HG03159 (cell line): ENCODE results near the gene NXT1.
"Not testable (repeated sequence)": the region's sequence is repeated elsewhere in the genome, so short reads cannot be mapped to it uniquely, and the experiment has no call there.

Experiments used
- ATAC-seq: cut with Tn5 transposase; IDR thresholded peaks from one replicate; pipeline ENCODE4 v1.9.1; 2021; ENCODE audit warnings: mild to moderate bottlenecking, moderate library complexity; ENCODE audit not compliant: unreplicated experiment

The NXT1 gene

GRCh38 chr20:23327617-23328333 lies 22.8 kb upstream of the NXT1 start:
- no peak for ATAC-seq

DNA sequence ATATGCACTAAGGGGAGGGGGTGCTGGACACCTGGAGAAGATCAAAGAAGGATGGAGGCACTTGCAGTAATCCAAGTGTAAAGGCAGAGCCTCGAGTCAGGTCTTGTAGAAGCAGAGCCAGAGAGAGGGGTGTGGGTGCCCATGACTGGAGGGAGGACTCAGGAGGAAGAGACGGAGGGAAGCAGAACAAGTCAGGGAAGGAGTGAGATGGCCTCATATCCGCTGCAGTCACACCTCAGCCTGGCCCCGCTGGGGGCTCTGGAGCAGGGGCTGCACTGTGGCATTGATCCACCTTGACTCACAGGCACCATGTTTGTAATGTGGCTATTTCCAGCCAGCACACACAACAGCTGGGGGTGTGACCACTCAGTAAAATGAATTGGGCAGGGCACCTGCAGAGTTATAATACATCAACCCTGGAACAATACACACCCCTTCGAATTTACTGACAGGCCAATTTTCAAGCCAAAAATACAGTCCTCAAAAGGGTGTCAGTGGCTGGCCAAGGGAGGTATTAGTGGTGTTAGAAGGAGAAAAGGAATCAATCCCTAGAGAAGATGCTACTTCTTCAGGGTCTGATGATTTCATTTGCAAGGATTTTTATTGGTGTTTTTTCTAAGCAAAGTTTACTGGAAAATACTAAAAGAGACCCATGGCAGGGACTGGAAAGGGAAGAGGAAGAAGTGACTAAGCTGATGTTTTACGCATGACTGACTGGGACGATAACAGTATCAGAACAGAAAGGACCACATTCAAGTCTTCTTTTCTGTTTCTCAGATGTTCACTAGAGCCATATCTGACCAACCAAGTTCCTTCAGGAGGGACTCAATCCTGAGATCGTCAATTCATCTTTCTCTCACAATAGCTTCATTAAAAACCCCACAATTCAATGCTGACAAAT lies 18.9 kb upstream of the NXT1 start:
- ATAC-seq, result no peak

- ATAC-seq, result no peak
Observed at GRCh38 chr20:23332467-23332866, 18.1 kb upstream of the NXT1 start.

DNA sequence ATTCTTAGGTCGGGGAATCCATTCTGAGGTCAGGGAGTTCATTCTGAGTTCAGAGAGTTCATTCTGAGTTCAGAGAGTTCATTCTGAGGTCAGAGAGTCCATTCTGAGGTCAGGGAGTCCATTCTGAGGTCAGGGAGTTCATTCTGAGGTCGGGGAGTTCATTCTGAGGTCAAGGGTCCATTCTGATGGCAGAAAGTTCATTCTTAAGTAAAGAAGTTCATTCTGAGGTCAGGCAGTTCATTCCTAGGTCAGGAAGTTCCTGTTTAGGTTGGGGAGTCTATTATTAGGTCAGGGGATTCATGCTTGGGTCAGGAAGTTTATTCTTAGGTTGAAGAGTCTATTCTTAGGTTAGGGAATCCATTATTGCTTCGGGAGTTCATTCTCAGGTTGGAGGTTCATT lies 16.5 kb upstream of the NXT1 start:
- no peak for ATAC-seq

GRCh38 chr20:23335521-23335920 lies 15.1 kb upstream of the NXT1 start:
- no peak for ATAC-seq

- ATAC-seq, result no peak
Observed at GRCh38 chr20:23336476-23336875, 14.1 kb upstream of the NXT1 start.

DNA sequence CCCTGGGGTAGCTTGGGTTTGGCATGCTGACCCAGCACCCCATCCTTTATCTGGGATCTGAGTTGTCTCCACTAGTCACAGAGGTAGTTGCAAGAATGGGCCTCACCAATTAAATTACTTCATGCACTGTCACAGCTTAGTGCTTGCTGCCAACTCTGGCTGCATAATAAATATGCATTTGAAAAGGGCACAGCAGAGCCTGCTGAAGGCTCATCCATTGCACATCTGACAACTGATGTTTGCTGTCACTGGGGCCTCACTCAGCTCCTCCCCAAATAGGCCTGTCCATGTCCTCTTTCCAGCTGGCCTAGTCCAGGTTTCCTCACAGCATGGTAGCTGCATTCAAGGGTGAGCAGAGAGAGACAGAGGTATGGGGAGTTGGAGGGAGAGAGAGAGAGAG lies 13.3 kb upstream of the NXT1 start:
- ATAC-seq, result no peak

- no peak for ATAC-seq
Observed at GRCh38 chr20:23339986-23340385, 10.6 kb upstream of the NXT1 start.

DNA sequence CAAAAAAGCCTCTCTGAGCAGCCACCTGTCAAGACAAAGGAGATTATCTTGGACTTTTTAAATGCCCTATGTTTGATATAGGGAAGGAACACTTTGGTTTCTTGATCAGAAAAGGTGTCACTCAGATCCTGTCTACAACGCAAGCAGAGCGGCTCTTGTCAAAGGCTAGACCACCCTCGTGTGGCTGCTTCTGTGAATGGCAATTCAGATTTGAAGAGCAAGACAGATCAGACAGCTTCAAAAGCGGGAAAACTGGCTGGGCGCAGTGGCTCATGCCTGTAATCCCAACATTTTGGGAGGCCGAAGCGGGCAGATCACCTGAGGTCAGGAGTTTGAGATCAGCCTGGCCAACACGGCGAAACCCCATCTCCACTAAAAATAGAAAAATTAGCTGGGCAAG lies 10.1 kb upstream of the NXT1 start:
- peak; percentile 57 for ATAC-seq

DNA sequence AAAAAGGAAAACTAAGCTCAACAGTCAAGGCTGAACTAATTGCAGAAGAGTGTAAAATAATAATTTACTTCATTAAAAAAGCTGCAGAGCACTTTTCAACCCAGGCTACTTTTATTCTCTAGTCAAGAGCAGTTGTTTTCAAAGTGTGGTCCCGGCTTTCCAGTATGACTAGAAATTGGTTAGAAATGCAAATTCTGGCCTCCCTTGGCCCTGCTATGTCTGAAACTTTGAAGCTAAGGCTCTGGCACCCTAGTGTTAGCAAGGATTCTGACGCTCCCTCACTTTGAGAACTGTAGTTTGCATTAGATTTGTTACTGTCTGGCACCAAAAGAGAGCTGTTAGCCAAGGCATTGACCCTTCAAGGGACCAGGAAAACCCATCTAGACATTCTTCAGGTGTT lies 9.5 kb upstream of the NXT1 start:
- no peak for ATAC-seq

DNA sequence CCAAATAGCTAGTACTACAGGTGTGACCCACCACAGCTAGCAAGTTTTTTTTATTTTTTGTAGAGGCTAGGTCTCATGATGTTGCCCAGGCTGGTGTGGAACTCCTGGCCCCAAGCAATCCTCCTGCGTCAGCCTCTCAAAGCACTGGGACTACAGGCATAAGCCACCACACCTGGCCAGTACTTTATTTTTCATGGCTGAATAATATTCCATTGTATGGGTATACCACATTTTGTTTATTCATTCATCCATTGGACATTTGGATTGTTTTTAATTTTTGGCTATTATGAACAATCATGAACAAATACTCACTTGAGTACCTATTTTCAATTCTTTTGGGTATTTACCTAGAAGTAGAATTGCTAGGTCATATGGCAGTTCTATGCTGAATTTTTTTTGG lies 7.0 kb upstream of the NXT1 start:
- no peak for ATAC-seq

- ATAC-seq, result no peak
Observed at GRCh38 chr20:23344336-23344735, 6.3 kb upstream of the NXT1 start.

DNA sequence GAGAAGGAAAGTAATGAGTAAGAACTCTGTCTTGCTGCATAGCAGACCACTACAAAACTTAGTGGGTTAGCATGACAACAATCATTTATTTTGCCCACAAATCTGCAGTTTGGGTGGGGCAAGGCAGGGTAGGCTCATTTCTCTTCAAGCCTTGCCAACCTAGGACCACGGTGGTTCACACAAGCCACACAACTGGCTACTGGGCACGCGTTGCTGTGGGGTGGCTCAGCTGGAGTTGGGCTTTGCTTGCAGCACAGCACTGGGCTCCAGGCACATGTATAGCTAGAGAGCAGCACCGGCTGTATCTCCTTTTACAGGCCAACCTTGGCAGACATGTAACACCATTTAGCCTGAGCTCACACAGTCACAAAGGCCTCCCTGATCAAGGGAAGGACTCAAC lies 4.6 kb upstream of the NXT1 start:
- ATAC-seq, result no peak

DNA sequence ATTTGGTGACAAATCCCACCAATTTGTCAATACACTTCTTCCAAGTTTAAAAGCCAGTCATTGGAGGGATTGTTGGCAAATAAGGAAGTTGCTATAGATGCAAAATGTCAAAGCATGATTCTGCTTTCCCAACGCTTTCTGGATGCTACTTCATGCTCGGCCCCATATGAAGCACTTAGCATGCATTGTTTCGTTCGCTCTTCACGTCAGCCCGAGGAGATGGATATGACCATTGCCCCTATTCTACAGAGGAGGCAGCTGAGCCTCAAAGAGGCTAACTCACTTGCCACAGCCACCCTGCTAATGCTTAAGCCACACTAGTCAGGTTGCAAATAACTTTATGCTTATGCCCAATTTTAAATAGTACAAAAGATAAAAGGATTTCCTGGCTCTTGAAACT lies 2.8 kb upstream of the NXT1 start:
- no peak for ATAC-seq

DNA sequence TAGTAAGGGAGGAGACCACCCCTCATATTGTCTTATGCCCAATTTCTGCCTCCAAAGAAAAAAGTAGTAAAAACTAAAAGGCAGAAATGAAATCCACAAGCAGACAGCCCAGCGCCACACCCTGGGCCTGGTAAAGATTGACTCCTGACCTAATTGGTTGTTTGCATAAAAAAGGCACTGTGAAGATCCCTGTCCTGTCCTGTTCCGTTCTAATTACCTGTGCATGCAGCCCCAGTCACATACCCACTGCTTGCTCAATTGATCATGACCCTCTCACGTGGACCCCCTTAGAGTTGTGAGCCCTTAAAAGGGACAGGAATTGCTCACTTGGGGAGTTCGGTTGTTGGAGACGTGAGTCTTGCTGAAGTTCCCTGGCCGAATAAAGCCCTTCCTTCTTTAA lies 2.1 kb upstream of the NXT1 start:
- ATAC-seq, result not testable (repeated sequence)

DNA sequence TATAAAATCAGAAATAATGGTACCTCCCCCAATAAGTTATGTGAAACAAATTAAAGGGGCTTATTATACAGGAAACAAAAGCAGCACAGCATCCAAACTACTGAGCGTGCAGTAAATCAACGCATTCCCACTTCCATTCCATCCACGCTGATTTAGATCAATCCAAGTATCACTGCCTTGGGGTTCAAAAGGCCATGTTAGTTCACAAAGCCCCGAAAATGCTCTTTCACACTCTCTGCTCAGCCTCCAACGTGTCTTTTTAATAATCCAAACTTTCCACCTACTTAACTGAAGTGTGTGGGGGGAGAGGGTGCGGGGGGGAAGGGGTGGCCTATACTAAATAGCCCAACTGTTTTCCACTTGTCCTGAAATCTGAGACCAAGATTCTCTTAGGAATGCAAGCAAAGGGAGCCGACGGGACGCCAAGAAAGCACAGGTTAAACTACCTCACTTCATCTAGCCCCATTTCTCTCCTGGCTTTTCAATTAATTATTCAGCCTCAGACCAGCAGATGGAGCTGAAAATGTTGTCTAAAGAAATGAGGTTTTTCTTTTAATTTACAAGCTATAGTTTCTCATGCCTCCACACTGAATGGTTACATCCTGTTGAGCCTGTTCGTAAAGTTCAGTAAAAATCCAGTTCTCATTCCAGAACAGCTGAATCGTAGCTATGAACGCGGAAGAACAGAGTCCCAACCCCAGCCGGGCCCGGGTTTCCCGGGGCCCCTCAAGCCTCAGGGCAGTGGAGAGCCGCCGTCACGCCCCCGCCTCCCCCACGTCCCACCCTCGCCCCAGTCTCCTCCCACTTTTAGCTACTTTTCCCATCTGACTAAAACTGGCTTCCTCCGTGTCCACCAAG lies 1.0 kb upstream of the NXT1 start:
- ATAC-seq, result peak; percentile 39

DNA sequence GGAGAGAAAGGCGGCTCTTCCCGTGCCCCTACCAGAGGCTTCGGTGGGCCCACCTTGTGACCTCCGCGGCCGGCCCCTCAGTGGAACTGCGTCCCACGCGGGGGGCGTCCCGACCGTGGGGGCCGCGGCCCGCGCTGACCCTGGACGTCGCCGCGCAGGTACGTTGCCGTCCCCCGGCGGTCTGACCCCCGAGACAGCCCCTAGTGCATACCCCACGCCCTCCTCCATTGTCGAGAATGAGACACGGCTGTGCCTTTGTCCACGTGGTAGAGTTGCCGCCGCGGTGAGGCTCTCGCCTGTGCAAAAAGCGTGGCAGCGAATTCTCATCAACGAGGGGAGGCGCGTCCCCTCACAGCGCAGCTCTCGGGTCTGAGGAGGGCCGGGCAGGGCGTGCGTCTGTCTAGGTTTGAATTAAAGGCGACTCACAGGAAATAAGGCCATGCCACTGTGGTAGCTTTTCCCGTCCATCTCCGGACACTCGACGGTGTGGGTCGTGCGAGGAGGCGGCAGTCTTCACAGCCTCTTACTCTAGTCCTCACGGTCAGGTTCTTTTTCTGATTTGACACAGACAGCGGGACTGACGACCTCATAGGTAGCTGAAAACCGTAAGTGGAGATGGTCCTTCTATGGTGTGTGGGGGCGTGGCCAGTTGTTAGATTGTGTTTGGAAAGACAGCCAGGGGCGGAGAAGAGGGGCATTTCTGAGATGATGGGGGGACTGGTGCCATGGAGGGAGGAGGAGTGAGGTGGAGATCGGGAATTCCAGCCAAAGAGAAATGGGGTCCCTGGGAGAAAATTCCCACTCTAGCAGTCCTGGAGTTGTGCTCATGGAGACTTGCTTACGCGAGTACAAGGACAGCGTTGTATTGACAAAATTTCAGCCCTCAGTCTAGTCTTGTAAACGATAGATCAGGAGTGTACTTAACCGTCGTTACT lies 580 bp downstream of the NXT1 start:
- peak; percentile 33 for ATAC-seq

DNA sequence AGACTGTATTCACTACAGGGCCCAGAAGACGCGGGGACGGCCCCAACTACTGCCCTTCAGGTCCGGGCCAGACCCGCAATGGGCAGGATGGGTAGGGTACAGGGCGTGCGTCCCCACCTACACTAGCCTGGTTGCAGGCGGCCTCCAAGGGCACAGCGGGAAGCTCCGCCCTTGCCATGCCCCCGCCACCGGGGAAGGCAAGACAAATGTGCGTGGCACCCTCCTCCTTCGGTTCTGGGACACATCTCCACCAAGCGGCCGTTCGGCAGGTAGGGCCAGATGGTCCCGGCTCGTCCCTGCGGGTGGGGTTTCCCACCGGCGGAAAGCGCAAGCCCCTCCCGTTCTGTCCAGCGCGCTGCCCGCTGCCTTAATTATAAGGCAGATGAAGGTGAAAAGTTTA lies 5.6 kb downstream of the NXT1 start:
- no peak for ATAC-seq

GRCh38 chr20:23357767-23358562 lies 7.4 kb downstream of the NXT1 start:
- ATAC-seq, result peak; percentile 71

DNA sequence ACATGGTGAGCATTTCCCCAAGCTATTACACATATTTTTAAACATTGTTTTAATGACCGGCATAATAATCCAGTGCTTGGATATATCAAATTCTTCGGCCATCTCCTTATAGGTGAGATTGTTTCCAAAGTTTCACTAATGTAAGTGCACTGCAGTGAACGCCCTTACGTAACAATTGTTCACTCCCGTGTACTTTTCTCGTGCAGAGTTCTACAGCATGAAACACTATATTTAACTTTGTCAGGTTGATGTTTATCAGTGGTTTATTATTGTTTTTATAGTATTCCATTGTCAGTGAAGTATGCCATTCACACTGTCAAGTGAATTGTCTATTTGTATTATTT lies 7.9 kb downstream of the NXT1 start:
- ATAC-seq, result no peak
